ENCODE results near the gene TMPRSS12.
A peak's percentile ranks its signal among the peaks of the same experiment; 100 is the strongest.
"Not testable (repeated sequence)": the region's sequence is repeated elsewhere in the genome, so short reads cannot be mapped to it uniquely, and the experiment has no call there.

Gene TMPRSS12

DNA sequence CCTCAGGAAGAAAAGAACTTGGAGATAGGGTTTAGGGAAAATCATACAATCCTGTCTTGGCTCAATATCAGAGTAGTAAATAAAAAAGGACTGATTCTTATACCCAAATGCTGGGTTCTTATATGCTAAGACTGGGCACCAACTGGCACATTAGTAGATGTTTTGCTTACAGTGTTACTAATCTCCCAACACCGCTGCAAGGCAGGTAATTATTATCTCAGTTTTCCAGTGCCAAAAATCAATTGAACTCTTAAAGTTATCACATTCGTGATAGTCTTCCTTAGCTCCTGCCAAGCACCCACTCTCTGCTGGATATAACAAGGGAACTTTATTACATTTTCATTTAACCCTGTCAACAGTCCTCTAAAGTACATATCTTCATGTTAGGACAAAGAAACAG, 84.6 kb downstream of the TMPRSS12 start:
- DNase-seq: no peak

DNA sequence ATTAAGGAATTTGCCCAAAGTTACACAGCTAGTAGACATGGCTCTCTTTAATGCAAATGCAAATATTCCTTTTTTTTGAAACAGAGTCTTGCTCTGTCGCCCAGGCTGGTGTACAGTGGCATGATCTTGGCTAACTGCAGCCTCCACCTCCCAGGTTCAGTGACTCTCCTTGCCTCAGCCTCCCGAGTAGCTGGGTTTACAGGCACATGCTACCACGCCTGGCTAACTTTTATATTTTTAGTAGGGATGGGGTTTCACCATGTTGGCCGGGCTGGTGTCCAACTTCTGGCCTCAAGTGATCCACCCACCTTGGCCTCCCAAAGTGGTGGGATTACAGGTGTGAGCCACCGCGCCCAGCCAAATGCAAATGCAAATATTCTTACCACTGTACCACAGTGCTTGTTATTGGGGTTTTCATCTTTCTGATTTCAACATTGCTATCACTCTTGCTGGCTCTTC, 85.1 kb downstream of the TMPRSS12 start:
- no peak for DNase-seq

- peak; percentile 64 for DNase-seq
Observed at GRCh38 chr12:50928392-50928791, 85.7 kb downstream of the TMPRSS12 start.

- DNase-seq: no peak
Observed at GRCh38 chr12:50929831-50930230, 87.1 kb downstream of the TMPRSS12 start.

- DNase-seq: not testable (repeated sequence)
Observed at GRCh38 chr12:50930477-50930876, 87.8 kb downstream of the TMPRSS12 start.

DNA sequence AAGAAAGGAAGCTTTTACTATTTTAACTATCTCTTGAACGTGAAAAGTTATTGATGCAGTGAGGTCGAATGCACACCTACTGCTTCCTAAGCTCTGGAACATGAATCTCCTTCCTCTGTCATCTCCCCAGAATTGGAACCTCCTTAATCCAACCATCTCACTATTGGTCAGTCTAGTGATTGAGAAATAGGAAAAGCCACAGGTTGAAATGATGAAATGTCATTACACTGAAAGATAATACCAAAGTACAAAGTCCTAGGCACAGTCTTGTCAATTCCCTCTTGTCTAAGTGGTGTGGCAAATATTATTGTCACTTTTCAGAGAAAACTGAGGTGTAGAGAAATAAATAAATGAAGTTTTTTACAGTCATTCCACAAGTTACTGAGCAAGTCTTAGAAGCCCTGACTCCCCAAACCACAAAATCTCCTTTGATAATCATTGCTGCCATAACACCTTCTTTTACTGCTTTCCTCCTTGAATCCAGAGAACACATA, 90.1 kb downstream of the TMPRSS12 start:
- peak; percentile 4 for DNase-seq

GRCh38 chr12:50933459-50934124, 90.9 kb downstream of the TMPRSS12 start:
- peak; percentile 87 for DNase-seq

GRCh38 chr12:50934371-50934851, 91.7 kb downstream of the TMPRSS12 start:
- DNase-seq: peak; percentile 8

- DNase-seq: no peak
Observed at GRCh38 chr12:50934981-50935807, 92.5 kb downstream of the TMPRSS12 start.

DNA sequence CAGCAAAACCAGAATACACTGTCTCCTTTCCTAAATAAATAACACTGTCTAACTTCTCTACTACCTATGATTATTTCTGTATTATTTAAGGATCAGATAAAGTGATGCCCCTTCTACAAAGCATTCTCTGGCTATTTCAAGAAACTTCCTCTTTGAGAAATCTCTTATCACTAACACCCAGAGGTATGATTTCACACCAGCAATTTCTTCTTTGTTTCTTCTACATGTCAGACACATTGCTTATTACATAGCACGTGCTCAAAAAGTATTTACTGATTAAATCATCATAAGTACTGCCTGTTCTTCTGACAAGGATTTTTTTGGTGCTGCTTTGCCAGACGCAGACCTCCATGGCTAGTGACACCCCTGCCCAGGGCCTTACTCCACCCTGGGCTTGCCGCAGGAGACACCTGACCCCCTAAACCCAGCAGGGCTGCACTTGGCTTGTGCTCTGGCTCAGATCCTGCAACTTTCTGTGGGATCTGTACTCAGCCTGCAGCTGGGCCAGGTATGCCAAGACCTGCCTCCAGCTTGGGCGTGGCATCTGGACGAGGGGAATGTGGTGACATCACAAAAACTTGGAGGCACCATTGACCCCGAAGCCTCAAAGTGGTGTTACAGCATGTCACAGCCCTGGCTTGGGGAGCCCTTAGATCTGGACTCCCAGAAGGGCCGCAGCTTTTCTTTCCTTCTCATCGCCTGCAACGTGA, 94.2 kb downstream of the TMPRSS12 start:
- peak; percentile 84 for DNase-seq
